HUES48 (cell line): ENCODE measurements around the gene NTN4.

Source experiments
- H3K27ac ChIP-seq: one replicate; pipeline ENCODE4 v1.7.0; 2013; ENCODE audit warnings: low read depth, low read length, inconsistent platforms
- H3K27me3 ChIP-seq: 2 replicates; pipeline ENCODE4 v1.6.1; 2013; ENCODE audit warnings: mild to moderate bottlenecking, low read length; ENCODE audit not compliant: control insufficient read depth, insufficient read depth
- H3K36me3 ChIP-seq: 2 replicates; pipeline ENCODE4 v1.6.1; 2013; ENCODE audit warnings: low read length; ENCODE audit not compliant: control insufficient read depth, insufficient read depth
- H3K4me1 ChIP-seq: 2 replicates; pipeline ENCODE4 v1.6.1; 2013; ENCODE audit warnings: mild to moderate bottlenecking, low read length; ENCODE audit not compliant: control insufficient read depth, insufficient read depth
- H3K4me3 ChIP-seq: 2 replicates; pipeline ENCODE4 v1.5.1; 2013; ENCODE audit warnings: mild to moderate bottlenecking, low read depth, low read length
- H3K9ac ChIP-seq: 2 replicates; pipeline ENCODE4 v1.6.1; 2013; ENCODE audit warnings: mild to moderate bottlenecking, low read depth, low read length, moderate library complexity
- H3K9me3 ChIP-seq: 2 replicates; pipeline ENCODE4 v1.6.1; 2013; ENCODE audit warnings: low read length; ENCODE audit not compliant: control insufficient read depth, insufficient read depth

The NTN4 gene

DNA sequence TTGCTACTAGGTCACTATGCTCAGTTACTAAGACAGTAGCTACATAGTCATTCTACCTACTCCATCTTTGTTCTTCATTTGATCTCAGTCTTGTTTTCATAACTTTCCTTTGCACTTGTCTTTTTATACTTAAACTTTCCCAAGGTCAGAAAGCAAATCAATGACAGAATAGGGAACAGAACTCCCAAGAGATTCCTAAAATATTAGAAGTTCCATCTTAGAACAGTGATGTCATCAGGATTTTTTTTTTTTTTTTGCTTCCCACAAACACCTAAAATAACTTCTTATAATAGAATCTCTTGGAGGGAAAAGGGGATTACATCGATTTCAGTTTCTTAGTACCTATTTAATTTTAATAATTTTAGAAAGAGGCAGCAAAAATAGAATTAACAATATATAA is 65.8 kb downstream of the NTN4 start:
- Histone ChIP-seq H3K4me3 (no peak overlapping the region), H3K9me3 (peaks cover 5% of the 10 kb centered on the region; the same call in 1 of the 2 replicates), H3K27ac (no peak overlapping the region), H3K27me3 (no peaks in the 10 kb centered on the region), H3K4me1 (0 out of 2 replicates have a peak, but pooled peaks cover 2% of the 10 kb centered on the region), H3K9ac (no peak overlapping the region), H3K36me3 (no peaks in the 10 kb centered on the region)

- Histone ChIP-seq H3K9ac (no peak overlapping the region), H3K36me3 (no peaks in the 10 kb centered on the region), H3K4me1 (peaks cover 10% of the 10 kb centered on the region; the same call in 1 of the 2 replicates), H3K27ac (no peak overlapping the region), H3K9me3 (peaks cover 5% of the 10 kb centered on the region; the same call in 1 of the 2 replicates), H3K4me3 (no peak overlapping the region), H3K27me3 (no peaks in the 10 kb centered on the region)
Observed at GRCh38 chr12:95723693-95724384, 66.7 kb downstream of the NTN4 start.

DNA sequence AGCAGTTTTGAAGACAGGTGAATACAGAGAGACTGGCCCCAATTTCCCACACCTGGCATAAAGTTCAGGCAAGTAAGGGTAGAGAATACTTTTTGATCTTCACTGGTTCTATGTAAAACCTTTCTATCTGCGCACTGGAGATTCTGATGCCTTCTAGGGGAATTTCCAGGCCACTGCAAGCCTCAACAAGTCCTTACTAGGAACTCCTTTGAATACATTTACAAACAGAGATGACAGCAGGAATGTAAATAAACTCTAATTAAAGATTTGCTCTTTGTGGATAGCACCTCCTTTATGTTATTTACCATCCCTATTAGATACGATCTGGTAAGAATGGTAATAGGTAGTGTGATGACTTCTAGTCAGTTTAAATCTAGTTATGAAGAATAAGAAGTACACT is 69.2 kb downstream of the NTN4 start:
- no peaks in the 10 kb centered on the region for H3K27me3 ChIP-seq
- no peak overlapping the region for H3K9ac ChIP-seq
- no peak overlapping the region for H3K4me3 ChIP-seq

DNA sequence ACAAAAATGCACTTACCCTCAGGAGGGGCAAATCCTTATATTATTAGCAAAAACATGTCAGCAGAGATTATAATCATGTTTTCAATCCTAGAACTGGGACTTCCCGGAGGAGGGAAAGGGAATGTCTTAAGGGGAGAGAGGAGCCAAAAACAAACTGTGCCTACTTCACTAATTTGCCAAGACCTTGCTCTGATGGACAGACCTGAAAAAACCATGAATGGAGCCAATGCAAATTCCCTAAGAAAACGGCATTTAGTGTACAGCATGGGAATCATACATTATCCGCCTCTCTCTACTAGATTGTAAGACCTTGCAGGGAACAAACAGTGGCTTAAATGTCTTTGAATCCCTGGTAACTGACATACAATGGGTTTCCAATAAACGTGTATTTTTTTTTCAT is 70.4 kb downstream of the NTN4 start:
- no peaks in the 10 kb centered on the region for H3K27me3 ChIP-seq
- H3K36me3 ChIP-seq = no peaks in the 10 kb centered on the region
- H3K9ac ChIP-seq = no peak overlapping the region
- no peak overlapping the region for H3K27ac ChIP-seq
- H3K4me1 ChIP-seq = peaks cover 16% of the 10 kb centered on the region; the same call in 1 of the 2 replicates
- H3K4me3 ChIP-seq = no peak overlapping the region
- H3K9me3 ChIP-seq = no peaks in the 10 kb centered on the region

More for the DNA sequence above, 69.2 kb downstream of the NTN4 start:
- Histone ChIP-seq H3K27ac (no peak overlapping the region), H3K36me3 (no peaks in the 10 kb centered on the region), H3K9me3 (peaks cover 3% of the 10 kb centered on the region; the same call in 1 of the 2 replicates), H3K4me1 (peaks cover 16% of the 10 kb centered on the region; the same call in 1 of the 2 replicates)

DNA sequence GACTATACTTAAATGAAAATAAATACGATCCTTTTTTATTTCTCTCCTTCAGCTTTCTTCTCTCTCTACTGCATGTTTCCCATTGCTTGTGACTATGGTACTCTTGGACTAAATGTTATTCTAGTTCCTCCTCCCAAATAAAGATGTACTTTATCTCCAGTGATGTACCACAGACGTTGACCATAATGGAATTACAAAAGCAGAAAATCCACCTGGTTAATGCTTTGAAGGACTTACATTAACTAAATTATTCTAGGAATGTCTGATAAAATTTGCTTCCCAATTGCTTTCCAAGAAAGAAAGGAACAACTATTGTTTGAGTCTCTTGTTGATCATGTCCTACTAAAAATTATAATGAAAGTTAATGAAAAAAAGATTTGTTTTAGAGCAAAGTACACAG is 71.8 kb downstream of the NTN4 start:
- Histone ChIP-seq H3K4me3 (no peak overlapping the region), H3K27me3 (no peaks in the 10 kb centered on the region), H3K4me1 (peaks cover 16% of the 10 kb centered on the region; the same call in 1 of the 2 replicates), H3K36me3 (no peaks in the 10 kb centered on the region), H3K9me3 (no peaks in the 10 kb centered on the region), H3K27ac (no peak overlapping the region), H3K9ac (no peak overlapping the region)

DNA sequence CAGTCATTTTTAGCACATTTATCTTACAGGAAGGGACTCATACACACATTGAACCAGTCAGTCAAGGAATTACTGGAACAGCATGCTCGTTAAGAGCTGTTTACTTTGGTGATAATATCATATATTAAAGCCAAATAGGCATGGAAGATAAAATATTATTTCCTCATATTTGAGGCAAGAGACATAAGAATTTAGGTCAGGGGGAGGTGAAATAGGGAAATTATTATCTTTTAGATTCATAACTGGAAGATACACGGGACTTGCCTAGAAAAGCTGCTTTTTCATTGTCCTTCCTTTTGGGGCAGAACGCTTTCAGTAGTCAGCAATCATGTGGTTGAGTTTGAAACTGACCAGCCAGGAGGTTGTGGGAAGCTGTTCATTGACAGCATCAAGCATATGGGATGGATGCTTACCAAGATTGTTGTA is 72.5 kb downstream of the NTN4 start:
- Histone ChIP-seq H3K9me3 (no peaks in the 10 kb centered on the region), H3K4me1 (peaks cover 16% of the 10 kb centered on the region; the same call in 1 of the 2 replicates), H3K27ac (no peak overlapping the region), H3K27me3 (no peaks in the 10 kb centered on the region), H3K9ac (no peak overlapping the region), H3K36me3 (no peaks in the 10 kb centered on the region), H3K4me3 (no peak overlapping the region)

GRCh38 chr12:95717316-95717928 is 73.1 kb downstream of the NTN4 start:
- Histone ChIP-seq H3K27me3 (no peaks in the 10 kb centered on the region), H3K27ac (no peak overlapping the region), H3K9ac (no peak overlapping the region), H3K4me3 (no peak overlapping the region), H3K4me1 (peaks cover 16% of the 10 kb centered on the region; the same call in 1 of the 2 replicates), H3K9me3 (no peaks in the 10 kb centered on the region), H3K36me3 (no peaks in the 10 kb centered on the region)

- Histone ChIP-seq H3K27me3 (no peaks in the 10 kb centered on the region), H3K27ac (no peak overlapping the region), H3K9ac (no peak overlapping the region), H3K4me3 (no peak overlapping the region), H3K4me1 (peaks cover 14% of the 10 kb centered on the region; the same call in 1 of the 2 replicates), H3K9me3 (no peaks in the 10 kb centered on the region), H3K36me3 (no peaks in the 10 kb centered on the region)
Observed at GRCh38 chr12:95715177-95715576, 75.4 kb downstream of the NTN4 start.

DNA sequence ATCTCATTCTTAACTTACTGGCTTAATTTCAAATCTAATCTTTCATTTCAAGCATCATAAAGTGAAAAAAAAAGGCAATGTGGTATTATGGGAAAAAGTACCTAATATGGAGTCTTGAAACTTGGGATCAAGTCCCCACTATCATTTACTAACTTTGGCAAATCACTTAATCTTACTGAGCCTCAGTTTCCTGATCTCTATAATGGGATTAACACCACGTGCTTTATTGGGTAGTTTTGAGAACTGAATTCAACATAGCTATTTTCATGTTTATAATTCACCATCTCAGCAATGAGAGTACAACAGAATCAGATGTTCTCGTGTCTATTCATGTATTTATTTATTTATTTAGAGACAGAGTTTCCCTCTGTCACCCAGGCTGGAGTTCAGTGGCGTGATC is 78.3 kb downstream of the NTN4 start:
- peaks cover under 1% of the 10 kb centered on the region for H3K4me1 ChIP-seq
- H3K27ac ChIP-seq = no peak overlapping the region
- no peaks in the 10 kb centered on the region for H3K9me3 ChIP-seq
- H3K36me3 ChIP-seq = no peaks in the 10 kb centered on the region
- H3K9ac ChIP-seq = no peak overlapping the region
- no peak overlapping the region for H3K4me3 ChIP-seq
- H3K27me3 ChIP-seq = no peaks in the 10 kb centered on the region

DNA sequence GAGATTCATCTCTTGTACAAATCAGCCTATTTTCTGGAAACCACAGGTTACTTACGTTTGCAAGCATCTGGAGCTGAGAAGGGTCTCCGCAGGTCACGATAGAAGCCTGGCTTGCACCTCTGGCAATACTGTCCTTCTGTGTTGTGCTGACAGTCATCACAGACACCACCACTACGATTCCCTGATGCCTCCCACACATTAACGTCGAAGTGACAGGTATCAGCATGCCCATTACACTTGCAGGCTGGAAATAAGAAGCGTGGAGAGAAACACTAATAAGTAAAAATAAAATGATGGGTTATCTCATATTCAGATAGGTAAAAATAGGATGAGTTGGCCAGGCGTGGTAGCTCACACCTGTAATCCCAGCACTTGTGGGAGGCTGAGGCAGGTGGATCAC is 80.2 kb downstream of the NTN4 start:
- no peaks in the 10 kb centered on the region for H3K9me3 ChIP-seq

GRCh38 chr12:95709152-95709551 is 81.4 kb downstream of the NTN4 start:
- Histone ChIP-seq H3K36me3 (no peaks in the 10 kb centered on the region), H3K27ac (no peak overlapping the region), H3K4me3 (no peak overlapping the region), H3K9ac (no peak overlapping the region), H3K9me3 (no peaks in the 10 kb centered on the region), H3K27me3 (no peaks in the 10 kb centered on the region), H3K4me1 (peaks cover 9% of the 10 kb centered on the region)

More for the DNA sequence above, 80.2 kb downstream of the NTN4 start:
- Histone ChIP-seq H3K9ac (no peak overlapping the region), H3K27ac (no peak overlapping the region), H3K4me3 (no peak overlapping the region), H3K4me1 (peaks cover 9% of the 10 kb centered on the region), H3K36me3 (no peaks in the 10 kb centered on the region), H3K27me3 (no peaks in the 10 kb centered on the region)
